Stimulated activated effector memory CD8-positive, alpha-beta T cell treated with anti-CD3 and anti-CD28 coated beads, Interleukin-12 subunit alpha, Interleukin-12 subunit beta, amount 100 ng/mL, for 72 hours (primary cell): ENCODE data around the gene FKBP10.
"Not testable (repeated sequence)": the region's sequence is repeated elsewhere in the genome, so short reads cannot be mapped to it uniquely, and the experiment has no call there.

Experiments used
- ATAC-seq: fragments of 150-1000 bp; cut with Tn5 transposase; 2 replicates; pipeline ENCODE4 v1.10.0; 2021
- DNase-seq, 2 donors: peaks; one replicate each; pipeline ENCODE4 v3.0.0; 2021 to 2022; ENCODE audit warnings: low spot score in 2 of 2
- H3K27ac Mint-ChIP-seq: one replicate; pipeline ENCODE4 v1.8.0; 2022; ENCODE audit warnings: mild to moderate bottlenecking, mixed read lengths
- H3K36me3 Mint-ChIP-seq: one replicate; pipeline ENCODE4 v1.8.0; 2022; ENCODE audit warnings: mild to moderate bottlenecking, mixed read lengths
- H3K4me1 Mint-ChIP-seq: one replicate; pipeline ENCODE4 v1.8.0; 2022; ENCODE audit warnings: mixed read lengths
- H3K4me3 Mint-ChIP-seq: one replicate; pipeline ENCODE4 v1.8.0; 2022; ENCODE audit warnings: mild to moderate bottlenecking, mixed read lengths
- H3K9me3 Mint-ChIP-seq: one replicate; pipeline ENCODE4 v1.8.0; 2022; ENCODE audit warnings: mixed read lengths

FKBP10 gene

DNA sequence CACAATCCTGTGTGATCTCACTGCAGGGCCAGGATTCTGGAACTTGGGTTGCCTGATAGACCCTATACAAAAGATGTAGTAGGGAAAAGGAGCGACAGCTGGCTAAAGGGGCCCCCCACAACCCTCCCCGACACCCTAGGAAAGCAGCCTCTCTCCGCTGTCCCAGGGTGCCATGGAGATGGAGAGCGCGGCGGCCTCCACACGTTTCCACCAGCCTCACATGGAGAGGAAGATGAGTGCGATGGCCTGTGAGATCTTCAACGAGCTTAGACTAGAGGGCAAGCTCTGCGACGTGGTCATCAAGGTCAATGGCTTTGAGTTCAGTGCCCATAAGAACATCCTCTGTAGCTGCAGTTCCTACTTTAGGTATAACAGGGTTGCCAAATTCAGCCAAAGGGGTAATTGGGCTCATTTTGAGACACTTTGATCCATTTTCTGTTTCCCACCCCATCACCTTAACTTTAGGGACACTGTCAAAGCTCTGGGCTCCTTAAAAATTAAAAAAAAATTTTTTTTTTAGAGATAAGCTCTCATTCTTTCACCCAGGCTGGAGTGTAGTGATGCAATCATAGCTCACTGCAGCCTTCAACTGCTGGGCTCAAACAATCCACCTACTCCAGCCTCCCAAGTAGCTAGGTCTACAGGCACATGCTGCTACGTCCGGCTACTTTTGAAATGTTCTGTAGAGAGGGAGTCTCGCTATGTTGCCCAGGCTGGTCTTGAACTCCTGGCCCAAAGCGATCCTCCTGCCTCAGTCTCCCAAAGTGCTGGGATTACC lies 25.1 kb downstream of the FKBP10 start, which contains the start of gene KLHL10:
TSS of gene KLHL10 (plus strand) at position 65 of the 778 bp plus-strand sequence. CDS start at position 173, 108 bp downstream.
- Mint-ChIP-seq H3K36me3 (peaks cover 8% of the 10 kb centered on the region), H3K27ac (no peak within 1 kb of the TSS)

DNA sequence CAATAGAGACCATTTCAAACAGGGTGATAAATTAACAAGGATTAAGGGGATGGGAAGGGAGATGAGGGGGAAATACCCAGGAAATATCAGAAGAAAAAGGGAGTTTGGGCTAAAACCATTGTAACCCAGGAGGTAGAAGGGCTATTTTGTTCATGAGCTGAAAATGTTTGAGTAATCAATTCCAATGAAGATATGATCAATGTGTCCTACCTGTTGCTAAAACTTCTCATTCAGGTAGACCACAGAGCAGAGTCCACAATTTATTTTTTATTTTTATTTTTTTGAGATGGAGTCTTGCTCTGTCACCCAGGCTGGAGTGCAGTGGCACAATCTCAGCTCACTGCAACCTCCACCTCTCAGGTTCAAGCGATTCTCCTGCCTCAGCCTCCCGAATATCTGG lies 26.6 kb downstream of the FKBP10 start:
- H3K27ac Mint-ChIP-seq, DNase-seq, H3K36me3 Mint-ChIP-seq, ATAC-seq, H3K9me3 Mint-ChIP-seq, H3K4me3 Mint-ChIP-seq: not testable (repeated sequence)
- peaks cover 11% of the 10 kb centered on the region for H3K4me1 Mint-ChIP-seq

More for the DNA sequence above, 25.1 kb downstream of the FKBP10 start, which contains the start of gene KLHL10:
- ATAC-seq: no peak
- H3K9me3 Mint-ChIP-seq: no peaks in the 10 kb centered on the region
- DNase-seq: no peak
- peak within 1 kb of the TSS; percentile 74 for H3K4me3 Mint-ChIP-seq
- peaks cover 12% of the 10 kb centered on the region for H3K4me1 Mint-ChIP-seq

DNA sequence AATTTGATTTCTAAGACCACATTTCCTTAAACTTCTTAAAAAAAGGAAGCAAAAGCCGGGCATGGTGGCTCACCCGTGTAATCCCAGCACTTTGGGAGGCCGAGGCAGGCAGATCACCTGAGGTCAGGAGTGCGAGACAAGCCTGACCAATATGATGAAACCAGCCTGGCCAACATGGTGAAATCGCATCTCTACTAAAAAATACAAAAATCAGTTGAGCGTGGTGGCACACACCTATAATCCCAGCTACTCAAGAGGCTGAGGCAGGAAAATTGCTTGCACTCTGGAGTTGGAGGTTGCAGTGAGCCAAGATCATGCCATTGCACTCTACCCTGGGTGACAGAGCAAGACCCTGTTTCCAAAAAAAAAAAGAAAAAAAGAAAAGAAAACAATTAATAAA lies 28.0 kb downstream of the FKBP10 start:
- not testable (repeated sequence) for H3K9me3 Mint-ChIP-seq, H3K4me1 Mint-ChIP-seq, DNase-seq, ATAC-seq, H3K27ac Mint-ChIP-seq, H3K36me3 Mint-ChIP-seq, H3K4me3 Mint-ChIP-seq

DNA sequence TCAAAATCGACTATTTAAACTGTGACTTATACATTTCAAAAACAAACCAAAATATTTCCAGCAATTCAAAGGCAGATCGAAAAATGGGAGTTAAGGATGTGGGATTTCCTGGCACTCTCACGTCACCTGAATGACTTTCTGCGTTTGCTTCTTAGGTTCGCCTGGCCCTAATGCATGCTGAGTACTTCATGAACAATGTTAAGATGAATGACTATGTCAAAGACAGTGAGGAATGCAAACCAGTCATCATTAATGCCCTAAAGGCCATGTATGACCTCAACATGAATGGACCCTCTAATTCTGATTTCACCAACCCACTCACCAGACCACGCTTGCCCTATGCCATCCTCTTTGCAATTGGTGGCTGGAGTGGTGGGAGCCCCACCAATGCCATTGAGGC lies 32.2 kb downstream of the FKBP10 start:
- Mint-ChIP-seq H3K4me3 (no peak overlapping the region), H3K27ac (no peak overlapping the region), H3K9me3 (no peaks in the 10 kb centered on the region), H3K4me1 (peaks cover 6% of the 10 kb centered on the region), H3K36me3 (peaks cover 24% of the 10 kb centered on the region)
- DNase-seq (no peak), ATAC-seq (no peak)

DNA sequence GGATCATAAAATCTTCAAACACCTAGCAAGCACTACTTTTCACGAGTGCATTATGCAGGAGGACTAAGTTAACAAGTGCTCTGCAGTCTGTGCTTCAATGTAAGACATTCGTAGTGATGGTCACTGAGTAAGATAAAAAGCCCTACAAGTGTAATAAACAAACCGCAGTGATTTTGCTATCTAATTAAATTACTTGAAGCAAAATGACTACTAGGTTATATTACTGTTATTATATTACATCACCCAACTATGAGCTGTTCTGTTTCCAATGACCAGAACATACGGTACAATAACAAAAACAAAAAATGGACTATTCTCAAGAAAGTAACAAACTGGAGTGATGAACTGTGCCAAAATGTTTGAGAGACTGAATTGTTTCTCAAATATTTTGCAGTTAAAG lies 36.0 kb downstream of the FKBP10 start:
- no peak for DNase-seq
- Mint-ChIP-seq H3K9me3 (no peaks in the 10 kb centered on the region), H3K36me3 (peaks cover 62% of the 10 kb centered on the region)

DNA sequence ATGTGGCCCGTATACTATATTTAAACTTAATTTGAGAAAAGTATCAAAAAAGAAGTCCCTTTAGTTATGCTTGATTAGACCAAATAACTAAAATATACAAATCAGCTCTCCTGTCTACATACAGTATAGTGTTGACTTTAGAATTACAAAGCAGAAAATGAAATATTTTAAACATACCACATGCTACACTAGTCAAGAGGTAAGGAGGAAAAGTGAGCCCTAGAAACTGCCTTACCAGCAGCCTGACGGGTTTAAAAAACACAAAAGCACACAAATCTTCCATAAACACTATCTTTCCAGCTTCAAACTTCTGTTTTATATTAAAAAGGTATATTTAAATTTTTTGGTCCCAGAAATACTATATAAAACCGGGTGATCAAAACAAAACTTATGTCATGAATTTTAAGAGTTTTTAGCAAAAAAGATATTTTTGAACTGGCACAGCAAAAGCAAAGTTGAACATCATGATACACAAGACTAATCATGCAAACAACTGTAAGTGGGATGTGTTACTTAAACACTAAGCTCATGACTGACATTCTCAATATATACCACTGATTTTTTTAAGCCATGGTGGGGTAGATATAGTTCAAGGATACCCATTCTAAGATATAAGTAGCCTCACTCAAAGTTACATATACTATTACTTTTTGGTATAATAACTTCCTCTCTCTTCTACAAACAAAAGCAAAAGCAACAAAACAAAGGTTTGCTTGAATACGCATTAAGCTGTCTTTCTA lies 36.6 kb downstream of the FKBP10 start:
- no peak overlapping the region for H3K4me3 Mint-ChIP-seq
- H3K4me1 Mint-ChIP-seq: peaks cover 6% of the 10 kb centered on the region
- H3K36me3 Mint-ChIP-seq: peaks cover 68% of the 10 kb centered on the region
- ATAC-seq (no peak), DNase-seq (no peak)
- no peak overlapping the region for H3K27ac Mint-ChIP-seq
- H3K9me3 Mint-ChIP-seq: no peaks in the 10 kb centered on the region

More for the DNA sequence above, 36.0 kb downstream of the FKBP10 start:
- Mint-ChIP-seq H3K4me3 (no peak overlapping the region), H3K4me1 (peaks cover 6% of the 10 kb centered on the region), H3K27ac (no peak overlapping the region)
- no peak for ATAC-seq

DNA sequence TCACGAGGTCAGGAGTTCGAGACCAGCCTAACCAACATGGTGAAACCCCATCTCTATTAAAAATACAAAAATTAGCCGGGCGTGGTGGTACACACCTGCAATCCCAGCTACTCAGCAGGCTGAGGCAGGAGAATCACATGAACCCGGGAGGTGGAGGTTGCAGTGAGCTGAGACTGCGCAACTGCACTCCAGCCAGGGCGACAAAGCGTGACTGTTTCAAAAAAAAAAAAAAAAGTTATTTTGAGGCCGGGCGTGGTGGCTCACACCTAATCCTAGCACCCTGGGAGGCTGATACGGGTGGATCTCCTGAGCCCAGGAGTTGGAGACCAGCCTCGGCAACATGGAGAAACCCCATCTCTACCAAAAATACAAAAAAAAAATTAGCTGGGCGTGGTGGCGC lies 38.6 kb downstream of the FKBP10 start:
- not testable (repeated sequence) for ATAC-seq, H3K4me3 Mint-ChIP-seq, H3K27ac Mint-ChIP-seq, DNase-seq, H3K4me1 Mint-ChIP-seq, H3K9me3 Mint-ChIP-seq
- H3K36me3 Mint-ChIP-seq: peaks cover 88% of the 10 kb centered on the region

DNA sequence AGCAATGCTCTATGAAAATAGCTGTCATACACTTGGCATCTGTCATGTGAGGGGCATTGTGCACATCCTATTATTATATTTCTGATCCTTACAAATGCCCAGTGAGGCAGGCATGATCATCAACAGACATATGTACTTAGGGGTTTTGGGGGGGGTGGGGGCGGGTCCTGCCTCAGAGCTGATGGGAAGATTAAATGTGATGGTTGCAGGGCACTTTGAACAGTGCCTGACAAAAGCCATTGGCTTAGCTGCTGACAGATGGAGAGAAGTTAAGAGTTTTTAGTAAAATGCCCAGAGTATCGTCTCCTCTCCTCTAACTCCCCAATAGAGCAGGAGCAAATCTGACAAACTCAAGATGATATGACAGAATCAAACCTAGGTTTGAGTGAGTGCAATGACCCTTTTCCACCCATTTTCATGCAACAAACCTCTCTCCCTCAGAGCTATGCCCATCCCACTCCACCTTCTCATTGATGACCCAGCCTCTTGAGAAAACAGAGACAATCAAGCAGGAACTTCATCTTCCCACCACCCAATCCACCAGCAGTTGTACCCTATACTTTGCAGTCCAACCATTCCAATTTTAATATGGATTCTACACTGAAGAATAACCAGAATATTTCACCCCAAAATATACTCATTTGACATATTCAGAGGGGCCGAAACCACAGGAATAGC lies 47.6 kb downstream of the FKBP10 start:
- ATAC-seq: no peak
- peaks cover 24% of the 10 kb centered on the region for H3K4me1 Mint-ChIP-seq
- no peak overlapping the region for H3K4me3 Mint-ChIP-seq
- no peak for DNase-seq
- peak overlapping the region; percentile 20 for H3K27ac Mint-ChIP-seq
- peaks cover 25% of the 10 kb centered on the region for H3K36me3 Mint-ChIP-seq
- no peaks in the 10 kb centered on the region for H3K9me3 Mint-ChIP-seq

DNA sequence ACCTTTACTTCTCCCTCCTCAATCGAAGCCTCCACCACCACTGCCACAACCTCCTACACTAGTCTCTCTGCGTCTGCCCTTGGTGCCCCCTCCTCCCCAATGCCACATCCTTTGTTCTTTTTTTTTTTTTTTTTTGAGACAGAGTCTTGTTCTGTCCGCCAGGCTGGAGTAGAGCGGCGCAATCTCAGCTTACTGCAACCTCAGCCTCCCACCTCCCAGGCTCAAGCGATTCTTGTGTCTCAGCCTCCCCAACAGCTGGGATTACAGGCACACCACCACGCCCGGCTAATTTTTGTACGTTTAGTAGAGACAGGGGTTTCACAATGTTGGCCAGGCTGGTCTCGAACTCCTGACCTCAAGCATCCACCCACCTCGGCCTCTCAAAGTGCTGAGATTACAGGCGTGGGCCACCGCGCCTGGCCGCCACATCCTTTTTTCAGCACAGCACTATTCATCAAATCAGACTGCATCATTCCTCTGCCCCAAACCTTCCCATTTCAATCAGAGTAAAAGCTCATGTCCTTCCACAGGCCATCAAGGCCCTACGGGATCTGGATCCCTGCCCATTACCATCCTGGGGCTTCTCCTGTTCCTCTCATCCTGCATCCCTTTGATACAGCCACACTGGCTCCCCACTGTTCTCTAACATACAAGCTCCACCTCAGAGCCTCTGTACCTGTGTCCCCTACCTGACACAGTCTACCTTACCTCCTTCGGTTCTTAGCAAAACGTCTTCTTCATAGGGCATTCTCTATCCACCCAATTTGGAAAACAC lies 50.5 kb downstream of the FKBP10 start:
- H3K4me3 Mint-ChIP-seq: no peak overlapping the region
- no peak overlapping the region for H3K27ac Mint-ChIP-seq

DNA sequence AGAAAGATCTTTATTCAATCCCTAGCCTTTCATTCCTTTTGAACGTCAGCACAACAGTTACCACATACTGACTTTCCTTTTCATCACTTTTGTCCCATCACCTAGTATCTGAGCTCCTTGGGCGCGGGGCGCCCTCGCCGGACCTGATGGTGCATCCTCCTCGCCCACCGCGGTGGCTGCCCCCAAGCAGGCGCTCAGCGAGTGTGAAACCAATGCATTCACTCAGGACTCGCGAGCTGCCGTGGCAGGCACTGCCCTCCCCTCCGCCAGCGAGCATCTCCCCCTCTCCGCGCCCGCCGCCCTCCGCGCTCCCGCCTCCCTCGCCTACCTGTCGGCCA lies 51.7 kb downstream of the FKBP10 start:
- Mint-ChIP-seq H3K36me3 (peaks cover 38% of the 10 kb centered on the region), H3K27ac (no peak overlapping the region), H3K9me3 (no peaks in the 10 kb centered on the region), H3K4me1 (peaks cover 25% of the 10 kb centered on the region), H3K4me3 (no peak overlapping the region)
- no peak for DNase-seq
- ATAC-seq: no peak

More for the DNA sequence above, 50.5 kb downstream of the FKBP10 start:
- Mint-ChIP-seq H3K36me3 (peaks cover 26% of the 10 kb centered on the region), H3K9me3 (no peaks in the 10 kb centered on the region), H3K4me1 (peaks cover 24% of the 10 kb centered on the region)
- ATAC-seq (peak; percentile 46), DNase-seq (peak; percentile 15 to 64)

DNA sequence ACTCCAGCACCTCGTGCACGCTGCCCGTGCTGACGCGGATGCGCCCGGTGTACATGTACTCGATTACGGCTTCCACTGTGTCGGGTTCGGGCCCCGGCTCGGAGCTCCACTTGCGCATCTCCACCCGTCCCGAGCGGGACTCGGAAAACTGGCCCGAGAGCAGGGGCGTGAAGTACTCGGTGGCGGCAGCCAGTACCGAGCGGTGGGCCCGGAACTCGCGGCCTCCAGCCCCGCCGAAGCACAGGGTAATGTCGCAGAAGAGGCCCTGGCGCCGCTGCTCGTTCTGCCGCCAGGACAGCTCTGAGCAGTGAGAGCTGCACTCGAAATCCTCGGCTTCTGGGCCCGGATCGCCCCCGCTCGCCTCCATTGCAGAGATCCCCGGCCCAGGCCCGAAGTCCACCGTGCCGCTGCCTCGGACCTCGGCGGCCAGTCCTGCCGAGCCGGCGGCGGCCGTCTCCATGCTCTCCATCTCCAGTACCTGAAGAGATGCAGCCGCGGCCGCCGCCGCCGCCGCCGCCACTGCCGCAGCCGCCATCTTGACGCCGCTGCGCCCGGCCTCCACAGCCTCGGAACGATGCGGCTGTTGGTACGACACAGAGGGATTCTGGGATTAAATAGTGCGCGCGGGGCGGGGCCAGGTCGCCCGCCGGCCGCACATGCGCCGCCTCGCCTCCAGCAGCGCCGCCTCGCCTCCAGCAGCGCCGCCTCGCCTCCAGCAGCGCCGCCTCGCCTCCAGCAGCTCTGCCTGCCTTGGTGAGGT lies 52.2 kb downstream of the FKBP10 start, which contains the start of gene KLHL11:
TSS of gene KLHL11 (minus strand) at position 588 of the 760 bp plus-strand sequence. CDS start at position 535, 53 bp downstream.
- Mint-ChIP-seq H3K9me3 (no peaks in the 10 kb centered on the region), H3K36me3 (peaks cover 42% of the 10 kb centered on the region)
- peak; percentile 95 for ATAC-seq

DNA sequence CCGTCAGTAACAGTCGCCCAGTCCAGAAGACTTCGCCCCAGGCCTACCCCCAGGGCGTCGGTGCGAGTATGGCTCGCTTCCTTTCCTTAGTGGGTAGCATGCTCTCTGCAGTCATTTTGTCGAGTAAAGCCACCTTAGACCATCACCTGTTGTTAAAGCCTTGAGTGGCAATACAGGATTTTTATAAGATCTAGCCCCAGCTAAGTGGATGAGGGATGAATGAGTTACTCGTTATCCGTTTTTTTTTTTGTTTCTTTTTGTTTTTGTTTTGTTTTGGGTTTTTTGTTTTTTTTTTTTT lies 52.7 kb downstream of the FKBP10 start:
- no peak for ATAC-seq

More for the DNA sequence above, 52.2 kb downstream of the FKBP10 start, which contains the start of gene KLHL11:
- peaks cover 25% of the 10 kb centered on the region for H3K4me1 Mint-ChIP-seq
- H3K4me3 Mint-ChIP-seq: no peak within 1 kb of the TSS
- peak; percentile 77 to 90 for DNase-seq
- H3K27ac Mint-ChIP-seq: no peak within 1 kb of the TSS

DNA sequence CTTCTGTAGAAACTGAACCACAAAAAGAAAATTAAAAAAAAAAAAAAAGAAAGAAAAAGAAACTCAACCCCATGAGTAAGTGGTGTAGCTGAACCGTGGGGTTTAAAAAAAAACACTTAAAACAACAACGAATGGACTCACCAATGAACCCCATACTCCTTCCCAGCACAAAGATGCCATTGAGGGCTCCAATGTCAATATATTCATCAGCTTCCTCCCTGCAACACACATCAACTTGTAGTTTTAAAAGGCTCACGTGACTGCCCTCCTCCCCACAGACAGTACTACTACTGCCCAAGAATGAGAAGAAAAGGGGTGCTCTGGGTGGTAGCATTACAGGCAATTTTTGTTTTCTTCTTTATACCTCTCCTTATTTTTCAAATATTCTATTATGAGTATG lies 55.8 kb downstream of the FKBP10 start:
- DNase-seq: no peak
- Mint-ChIP-seq H3K36me3 (peaks cover 78% of the 10 kb centered on the region), H3K9me3 (no peaks in the 10 kb centered on the region), H3K4me1 (peaks cover 6% of the 10 kb centered on the region), H3K27ac (peak overlapping the region; percentile 85), H3K4me3 (peak overlapping the region; percentile 40)
- ATAC-seq: no peak

More for the DNA sequence above, 52.7 kb downstream of the FKBP10 start:
- Mint-ChIP-seq H3K9me3 (no peaks in the 10 kb centered on the region), H3K4me1 (peaks cover 21% of the 10 kb centered on the region), H3K4me3 (no peak overlapping the region), H3K36me3 (peaks cover 48% of the 10 kb centered on the region), H3K27ac (no peak overlapping the region)
- DNase-seq: no peak

DNA sequence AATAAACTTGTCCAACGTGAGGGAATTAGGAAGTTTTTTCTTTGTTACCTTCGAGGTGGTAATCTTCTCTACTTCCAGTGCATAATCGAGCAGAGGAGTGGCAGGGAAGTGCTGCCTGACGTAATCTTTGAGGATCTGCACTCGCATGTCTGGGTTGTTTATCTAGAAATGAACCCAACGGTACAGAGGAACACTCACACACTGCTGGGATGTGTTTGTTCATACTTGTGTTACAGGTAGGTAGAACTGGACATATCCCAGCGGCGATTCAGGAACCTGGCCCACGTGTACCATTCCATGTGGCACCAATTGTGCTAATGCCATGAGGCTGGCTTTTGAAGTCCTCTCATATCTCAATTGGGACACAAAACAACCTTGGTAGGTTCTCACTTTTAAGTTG lies 56.6 kb downstream of the FKBP10 start:
- peak overlapping the region; percentile 85 for H3K27ac Mint-ChIP-seq
- H3K4me3 Mint-ChIP-seq: no peak overlapping the region
- ATAC-seq (no peak), DNase-seq (no peak)
- H3K4me1 Mint-ChIP-seq: peaks cover 6% of the 10 kb centered on the region
- peaks cover 87% of the 10 kb centered on the region for H3K36me3 Mint-ChIP-seq
- H3K9me3 Mint-ChIP-seq: no peaks in the 10 kb centered on the region
